Measurements from ENCODE around the gene RCSD1. TPM values are rescaled to one million over a fixed set of nuclear protein-coding genes. Genes with fewer than 3 reads are reported as not detected.
A peak's percentile ranks its signal among the peaks of the same experiment; 100 is the strongest.

The RCSD1 gene
- total RNA-seq, 5 donors from 2014 or later (not counting 1 experiment from before 2014, with no cell fraction given), result 101 to 126 (median 107) TPM

GRCh38 chr1:167671727-167672511 is 41.9 kb downstream of the RCSD1 start:
- ChIA-PET CTCF (interaction anchor here in 1 of 2 donors (0.9 kb wide), 1 partner anchor 55 kb away, joined by 3 read pairs; no protein-coding TSS in a partner anchor), POLR2A (no interaction called here)
- no peak overlapping the region for H3K4me3 ChIP-seq (ENCODE audit: control insufficient read depth in 1 of 2, extremely low read depth in 1 of 2, low read length in 1 of 2)
- H3K4me1 ChIP-seq (ENCODE audit: control insufficient read depth in 1 of 2, extremely low read depth in 1 of 2, insufficient read depth in 2 of 2, low read length in 2 of 2), result peaks cover 2 to 54% of the 10 kb centered on the region in 2 experiments
- peaks cover 9 to 59% of the 10 kb centered on the region in 2 donors for H3K36me3 ChIP-seq (ENCODE audit: control insufficient read depth in 2 of 2, extremely low read depth in 1 of 2, insufficient read depth in 1 of 2, low read length in 1 of 2)
- Mint-ChIP-seq H3K4me1 (peaks cover 76 to 78% (median 77%) of the 10 kb centered on the region in 3 donors), H3K27ac (peak overlapping the region; percentile 64 to 66), H3K27me3 (no peaks in the 10 kb centered on the region), H3K9me3 (no peaks in the 10 kb centered on the region), H3K4me3 (no peak overlapping the region), H3K36me3 (peaks cover 47% of the 10 kb centered on the region)
- DNase-seq (no peak), ATAC-seq (replicated peaks in 1 of 4) (no peak)
- H3K27ac ChIP-seq (ENCODE audit: low read length), result no peak overlapping the region
- no peaks in the 10 kb centered on the region for H3K9me3 ChIP-seq
- H3K27me3 ChIP-seq (replicated peaks in 1 of 2; ENCODE audit: control insufficient read depth in 2 of 2, extremely low read depth in 1 of 2, insufficient read depth in 2 of 2, low read length in 1 of 2), result no peaks in the 10 kb centered on the region
- 95% methylated on average over 4 of the region's 5 CpGs for WGBS (ENCODE audit: insufficient coverage)

GRCh38 chr1:167672831-167673230 is 42.8 kb downstream of the RCSD1 start:
- WGBS (ENCODE audit: insufficient coverage), result 73% methylated on average over 3 of the region's 4 CpGs
- ChIA-PET CTCF (no interaction called here), POLR2A (no interaction called here)
- H3K36me3 Mint-ChIP-seq, result peaks cover 54% of the 10 kb centered on the region
- no peaks in the 10 kb centered on the region for H3K9me3 ChIP-seq
- peaks cover 9 to 57% of the 10 kb centered on the region in 2 donors for H3K36me3 ChIP-seq (ENCODE audit: control insufficient read depth in 2 of 2, extremely low read depth in 1 of 2, insufficient read depth in 1 of 2, low read length in 1 of 2)
- ATAC-seq (replicated peaks in 1 of 4) (no peak), DNase-seq (no peak)
- no peak overlapping the region for H3K4me3 ChIP-seq (ENCODE audit: control insufficient read depth in 1 of 2, extremely low read depth in 1 of 2, low read length in 1 of 2)
- peaks cover 2 to 54% of the 10 kb centered on the region in 2 experiments for H3K4me1 ChIP-seq (ENCODE audit: control insufficient read depth in 1 of 2, extremely low read depth in 1 of 2, insufficient read depth in 2 of 2, low read length in 2 of 2)
- H3K4me1 Mint-ChIP-seq, result peaks cover 67 to 69% (median 68%) of the 10 kb centered on the region in 3 donors
- H3K9me3 Mint-ChIP-seq, result no peaks in the 10 kb centered on the region
- no peaks in the 10 kb centered on the region for H3K27me3 Mint-ChIP-seq
- H3K27ac ChIP-seq (ENCODE audit: low read length), result no peak overlapping the region
- H3K27me3 ChIP-seq (replicated peaks in 1 of 2; ENCODE audit: control insufficient read depth in 2 of 2, extremely low read depth in 1 of 2, insufficient read depth in 2 of 2, low read length in 1 of 2), result no peaks in the 10 kb centered on the region
- H3K4me3 Mint-ChIP-seq, result no peak overlapping the region
- peak overlapping the region; percentile 61 to 64 for H3K27ac Mint-ChIP-seq

GRCh38 chr1:167673265-167673664 is 43.2 kb downstream of the RCSD1 start:
- H3K27me3 Mint-ChIP-seq, result no peaks in the 10 kb centered on the region
- CTCF ChIA-PET, result interaction anchor here in 1 of 2 donors (0.6 kb wide), 1 partner anchor 53 kb away, joined by 4 read pairs; no protein-coding TSS in a partner anchor
- H3K27ac Mint-ChIP-seq, result peak overlapping the region in 1 of 2 donors; percentile 71
- H3K9me3 Mint-ChIP-seq, result no peaks in the 10 kb centered on the region
- ATAC-seq (replicated peaks in 1 of 4) (no peak), DNase-seq (no peak)
- no CpG with 5 or more reads among the region's 4 CpGs for WGBS (ENCODE audit: insufficient coverage)
- Histone ChIP-seq H3K27ac (ENCODE audit: low read length) (no peak overlapping the region), H3K4me1 (ENCODE audit: control insufficient read depth in 1 of 2, extremely low read depth in 1 of 2, insufficient read depth in 2 of 2, low read length in 2 of 2) (peaks cover 2 to 50% of the 10 kb centered on the region in 2 experiments), H3K27me3 (replicated peaks in 1 of 2; ENCODE audit: control insufficient read depth in 2 of 2, extremely low read depth in 1 of 2, insufficient read depth in 2 of 2, low read length in 1 of 2) (no peaks in the 10 kb centered on the region), H3K9me3 (no peaks in the 10 kb centered on the region), H3K4me3 (ENCODE audit: control insufficient read depth in 1 of 2, extremely low read depth in 1 of 2, low read length in 1 of 2) (no peak overlapping the region), H3K36me3 (ENCODE audit: control insufficient read depth in 2 of 2, extremely low read depth in 1 of 2, insufficient read depth in 1 of 2, low read length in 1 of 2) (peaks cover 9 to 60% of the 10 kb centered on the region in 2 donors)
- POLR2A ChIA-PET, result interaction anchor here in 1 of 2 donors (0.6 kb wide), 1 partner anchor 75 kb away, joined by 3 read pairs; no protein-coding TSS in a partner anchor
- peak overlapping the region in 1 of 3 donors; percentile 18 for H3K4me3 Mint-ChIP-seq
- peaks cover 63 to 66% (median 64%) of the 10 kb centered on the region in 3 donors for H3K4me1 Mint-ChIP-seq
- H3K36me3 Mint-ChIP-seq, result peaks cover 54% of the 10 kb centered on the region

GRCh38 chr1:167674156-167674555 is 44.1 kb downstream of the RCSD1 start:
- DNase-seq, result no peak
- H3K4me1 Mint-ChIP-seq, result peaks cover 54 to 57% (median 55%) of the 10 kb centered on the region in 3 donors
- peak overlapping the region; percentile 71 for H3K27ac Mint-ChIP-seq
- POLR2A ChIA-PET, result no interaction called here
- ATAC-seq (replicated peaks in 1 of 4), result no peak
- peaks cover 2 to 54% of the 10 kb centered on the region in 2 experiments for H3K4me1 ChIP-seq (ENCODE audit: control insufficient read depth in 1 of 2, extremely low read depth in 1 of 2, insufficient read depth in 2 of 2, low read length in 2 of 2)
- H3K27me3 ChIP-seq (replicated peaks in 1 of 2; ENCODE audit: control insufficient read depth in 2 of 2, extremely low read depth in 1 of 2, insufficient read depth in 2 of 2, low read length in 1 of 2), result no peaks in the 10 kb centered on the region
- peaks cover 54% of the 10 kb centered on the region for H3K36me3 Mint-ChIP-seq
- CTCF ChIA-PET, result interaction anchor here in 1 of 2 donors (0.7 to 1.6 kb wide), 2 partner anchors 37 to 40 kb away, joined by 3 to 4 read pairs; no protein-coding TSS in a partner anchor
- H3K4me3 Mint-ChIP-seq, result no peak overlapping the region
- H3K36me3 ChIP-seq (ENCODE audit: control insufficient read depth in 2 of 2, extremely low read depth in 1 of 2, insufficient read depth in 1 of 2, low read length in 1 of 2), result peaks cover 9 to 69% of the 10 kb centered on the region in 2 donors
- no peaks in the 10 kb centered on the region for H3K27me3 Mint-ChIP-seq
- H3K9me3 Mint-ChIP-seq, result no peaks in the 10 kb centered on the region
- no CpG with 5 or more reads among the region's 2 CpGs for WGBS (ENCODE audit: insufficient coverage)
- no peak overlapping the region for H3K4me3 ChIP-seq (ENCODE audit: control insufficient read depth in 1 of 2, extremely low read depth in 1 of 2, low read length in 1 of 2)
- no peaks in the 10 kb centered on the region for H3K9me3 ChIP-seq
- H3K27ac ChIP-seq (ENCODE audit: low read length), result no peak overlapping the region

- Mint-ChIP-seq H3K27me3 (no peaks in the 10 kb centered on the region), H3K4me1 (peaks cover 41 to 46% (median 42%) of the 10 kb centered on the region in 3 donors), H3K36me3 (peaks cover 49% of the 10 kb centered on the region), H3K27ac (peak overlapping the region in 1 of 2 donors; percentile 8), H3K4me3 (no peak overlapping the region), H3K9me3 (no peaks in the 10 kb centered on the region)
- Histone ChIP-seq H3K27ac (ENCODE audit: low read length) (no peak overlapping the region), H3K36me3 (ENCODE audit: control insufficient read depth in 2 of 2, extremely low read depth in 1 of 2, insufficient read depth in 1 of 2, low read length in 1 of 2) (peaks cover 7 to 74% of the 10 kb centered on the region in 2 donors), H3K9me3 (no peaks in the 10 kb centered on the region), H3K27me3 (replicated peaks in 1 of 2; ENCODE audit: control insufficient read depth in 2 of 2, extremely low read depth in 1 of 2, insufficient read depth in 2 of 2, low read length in 1 of 2) (no peaks in the 10 kb centered on the region), H3K4me1 (ENCODE audit: control insufficient read depth in 1 of 2, extremely low read depth in 1 of 2, insufficient read depth in 2 of 2, low read length in 2 of 2) (peaks cover 2 to 53% of the 10 kb centered on the region in 2 experiments), H3K4me3 (ENCODE audit: control insufficient read depth in 1 of 2, extremely low read depth in 1 of 2, low read length in 1 of 2) (no peak overlapping the region)
- no peak for ATAC-seq (replicated peaks in 1 of 4)
- POLR2A ChIA-PET, result interaction anchor here in 1 of 2 donors (0.5 to 0.7 kb wide), 2 partner anchors 16 to 44 kb away, joined by 3 read pairs; no protein-coding TSS in a partner anchor
- CTCF ChIA-PET, result interaction anchor here (0.5 to 1.6 kb wide), 9 partner anchors 12 to 219 kb away, joined by 3 to 11 read pairs (median 5); partner anchors contain the start of gene CREG1 (in 1 of the 2)
- 100% methylated on average over 1 of the region's 5 CpGs for WGBS (ENCODE audit: insufficient coverage)
- DNase-seq, result no peak
These were observed 45.4 kb downstream of the RCSD1 start for GRCh38 chr1:167675440-167675839.

GRCh38 chr1:167676205-167676915 is 46.3 kb downstream of the RCSD1 start:
- Mint-ChIP-seq H3K36me3 (peaks cover 40% of the 10 kb centered on the region), H3K4me1 (peaks cover 35 to 37% (median 36%) of the 10 kb centered on the region in 3 donors), H3K4me3 (no peak overlapping the region), H3K27ac (peak overlapping the region; percentile 74 to 78), H3K27me3 (no peaks in the 10 kb centered on the region), H3K9me3 (no peaks in the 10 kb centered on the region)
- H3K36me3 ChIP-seq (ENCODE audit: control insufficient read depth in 2 of 2, extremely low read depth in 1 of 2, insufficient read depth in 1 of 2, low read length in 1 of 2), result peaks cover 7 to 75% of the 10 kb centered on the region in 2 donors
- H3K27me3 ChIP-seq (replicated peaks in 1 of 2; ENCODE audit: control insufficient read depth in 2 of 2, extremely low read depth in 1 of 2, insufficient read depth in 2 of 2, low read length in 1 of 2), result no peaks in the 10 kb centered on the region
- no peak overlapping the region for H3K4me3 ChIP-seq (ENCODE audit: control insufficient read depth in 1 of 2, extremely low read depth in 1 of 2, low read length in 1 of 2)
- DNase-seq, result no peak
- ChIA-PET CTCF (interaction anchor here (0.5 to 1.5 kb wide), 5 partner anchors 11 to 91 kb away, joined by 3 to 11 read pairs (median 5); no protein-coding TSS in a partner anchor), POLR2A (no interaction called here)
- no peaks in the 10 kb centered on the region for H3K9me3 ChIP-seq
- ATAC-seq (replicated peaks in 1 of 4), result peak in 3 of 4 experiments; percentile 22 to 48 (median 34)
- WGBS (ENCODE audit: insufficient coverage), result no CpG with 5 or more reads among the region's 2 CpGs
- H3K4me1 ChIP-seq (ENCODE audit: control insufficient read depth in 1 of 2, extremely low read depth in 1 of 2, insufficient read depth in 2 of 2, low read length in 2 of 2), result peaks cover 2 to 53% of the 10 kb centered on the region in 2 experiments
- peak overlapping the region; percentile 10 for H3K27ac ChIP-seq (ENCODE audit: low read length)
